Measurements from ENCODE around the gene GPC6. TPM values are rescaled to one million over a fixed set of nuclear protein-coding genes. Genes with fewer than 3 reads are reported as not detected.

The GPC6 gene
- total and polyA plus RNA-seq, 2 donors (not counting 1 experiment from before 2014, with no cell fraction given): not detected

DNA sequence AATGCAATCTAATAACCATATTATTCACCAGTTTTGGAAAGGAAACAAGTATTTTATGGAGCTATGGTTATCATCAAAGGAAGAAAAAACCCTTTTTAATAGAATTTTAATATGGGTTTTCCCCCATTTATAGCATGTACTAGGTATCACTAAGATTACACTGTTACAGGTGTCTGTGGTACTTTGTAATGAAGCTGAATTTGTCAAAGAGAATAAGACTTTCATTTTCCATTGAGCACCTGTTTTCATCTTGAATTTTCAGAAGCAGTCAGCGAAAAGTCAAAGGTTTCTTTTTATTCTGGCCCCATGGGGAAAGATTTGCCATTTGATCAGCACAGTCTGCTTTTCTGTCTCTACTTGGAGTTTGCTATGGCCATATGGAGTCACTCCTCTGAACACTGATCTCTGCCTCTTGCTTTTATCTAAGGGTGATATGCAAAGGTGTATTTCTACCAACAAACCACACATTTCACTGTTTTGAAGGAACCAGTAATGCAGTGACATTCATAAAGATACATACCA, 662.9 kb downstream of the GPC6 start:
- H4K20me1 ChIP-seq (ENCODE audit: control insufficient read depth, insufficient read depth, low read length, poor library complexity, severe bottlenecking): no peaks in the 10 kb centered on the region
- Mint-ChIP-seq H3K27ac (no peak overlapping the region), H3K4me1 (no peaks in the 10 kb centered on the region), H3K9me3 (ENCODE audit: insufficient read depth) (no peaks in the 10 kb centered on the region), H3K4me3 (no peak overlapping the region), H3K27me3 (no peaks in the 10 kb centered on the region)
- intact Hi-C loops (cut with micrococcal nuclease): no loop called here
- WGBS (ENCODE audit: insufficient coverage): 60% methylated on average over 1 of the region's 1 CpG
- no peaks in the 10 kb centered on the region for H3K9me3 ChIP-seq (ENCODE audit: control extremely low read depth in 1 of 3, control insufficient read depth in 2 of 3, insufficient read depth in 1 of 3, low read length in 2 of 3)
- CTCF ChIA-PET: no interaction called here
- DNase-seq (no peak), ATAC-seq (ENCODE audit: low read depth) (no peak)
- H3K4me3 ChIP-seq (ENCODE audit: control extremely low read depth in 1 of 5, extremely low read depth in 1 of 5, insufficient read depth in 1 of 5, low read depth in 2 of 5, low read length in 4 of 5): no peak overlapping the region
- H2AFZ ChIP-seq (ENCODE audit: insufficient read depth, low read depth, low read length, poor library complexity, severe bottlenecking): no peak overlapping the region
- POLR2A ChIA-PET: no interaction called here
- H3K27me3 ChIP-seq (replicated peaks in 1 of 4; ENCODE audit: control extremely low read depth in 1 of 4, control insufficient read depth in 3 of 4, insufficient read depth in 4 of 4, low read length in 3 of 4): no peaks in the 10 kb centered on the region
- H3K79me2 ChIP-seq (ENCODE audit: control insufficient read depth, insufficient read depth, low read length): no peaks in the 10 kb centered on the region
- H3K9ac ChIP-seq (ENCODE audit: low read length): no peak overlapping the region
- no peaks in the 10 kb centered on the region for H3K4me1 ChIP-seq (ENCODE audit: control insufficient read depth in 2 of 2, insufficient read depth in 2 of 2, low read length in 2 of 2)
- H3K36me3 ChIP-seq (replicated peaks in 1 of 2; ENCODE audit: control extremely low read depth in 1 of 2, control insufficient read depth in 1 of 2, extremely low read depth in 1 of 2, insufficient read depth in 2 of 2, low read length in 1 of 2): no peaks in the 10 kb centered on the region
- H3K4me2 ChIP-seq (replicated peaks; ENCODE audit: low read depth, low read length, poor library complexity, severe bottlenecking): no peak overlapping the region
- H3K27ac ChIP-seq (ENCODE audit: low read length in 2 of 2): no peak overlapping the region
- TF ChIP-seq, protein P1, sequence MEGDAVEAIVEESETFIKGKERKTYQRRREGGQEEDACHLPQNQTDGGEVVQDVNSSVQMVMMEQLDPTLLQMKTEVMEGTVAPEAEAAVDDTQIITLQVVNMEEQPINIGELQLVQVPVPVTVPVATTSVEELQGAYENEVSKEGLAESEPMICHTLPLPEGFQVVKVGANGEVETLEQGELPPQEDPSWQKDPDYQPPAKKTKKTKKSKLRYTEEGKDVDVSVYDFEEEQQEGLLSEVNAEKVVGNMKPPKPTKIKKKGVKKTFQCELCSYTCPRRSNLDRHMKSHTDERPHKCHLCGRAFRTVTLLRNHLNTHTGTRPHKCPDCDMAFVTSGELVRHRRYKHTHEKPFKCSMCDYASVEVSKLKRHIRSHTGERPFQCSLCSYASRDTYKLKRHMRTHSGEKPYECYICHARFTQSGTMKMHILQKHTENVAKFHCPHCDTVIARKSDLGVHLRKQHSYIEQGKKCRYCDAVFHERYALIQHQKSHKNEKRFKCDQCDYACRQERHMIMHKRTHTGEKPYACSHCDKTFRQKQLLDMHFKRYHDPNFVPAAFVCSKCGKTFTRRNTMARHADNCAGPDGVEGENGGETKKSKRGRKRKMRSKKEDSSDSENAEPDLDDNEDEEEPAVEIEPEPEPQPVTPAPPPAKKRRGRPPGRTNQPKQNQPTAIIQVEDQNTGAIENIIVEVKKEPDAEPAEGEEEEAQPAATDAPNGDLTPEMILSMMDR (IDR thresholded peaks at IDR 0.05): no peak
- no peak for TF ChIP-seq EZH2 (IDR thresholded peaks at IDR 0.05; ENCODE audit: borderline replicate concordance, insufficient read depth, low read depth, low read length, poor library complexity, severe bottlenecking)

DNA sequence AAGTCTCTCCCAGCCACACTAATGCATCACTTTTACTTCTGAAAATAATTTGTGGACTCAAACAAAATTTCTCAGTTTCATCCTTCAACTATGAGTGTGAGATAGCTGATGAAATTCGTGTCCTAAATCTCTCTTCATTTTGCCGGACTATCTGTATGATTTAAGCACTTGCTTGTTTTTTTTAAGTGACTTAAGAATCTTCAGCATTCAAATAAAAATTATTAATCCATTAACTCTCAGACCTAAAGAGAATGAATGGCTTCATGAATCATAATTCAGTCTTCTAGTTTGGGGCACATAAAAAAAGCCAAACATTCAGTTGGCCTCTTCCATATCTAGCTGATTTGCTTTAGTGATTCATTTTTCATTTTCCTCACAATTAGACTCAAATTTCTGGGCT, 673.4 kb downstream of the GPC6 start:
- H2AFZ ChIP-seq (ENCODE audit: insufficient read depth, low read depth, low read length, poor library complexity, severe bottlenecking): no peak overlapping the region
- H3K27me3 ChIP-seq (replicated peaks in 1 of 4; ENCODE audit: control extremely low read depth in 1 of 4, control insufficient read depth in 3 of 4, insufficient read depth in 4 of 4, low read length in 3 of 4): no peaks in the 10 kb centered on the region
- no peak overlapping the region for H3K27ac Mint-ChIP-seq
- no peak overlapping the region for H3K4me3 ChIP-seq (ENCODE audit: control extremely low read depth in 1 of 5, extremely low read depth in 1 of 5, insufficient read depth in 1 of 5, low read depth in 2 of 5, low read length in 4 of 5)
- ChIA-PET POLR2A (no interaction called here), CTCF (no interaction called here)
- H3K27me3 Mint-ChIP-seq: no peaks in the 10 kb centered on the region
- ATAC-seq (ENCODE audit: low read depth): no peak
- intact Hi-C loops (cut with micrococcal nuclease): no loop called here
- H3K4me1 ChIP-seq (ENCODE audit: control insufficient read depth in 2 of 2, insufficient read depth in 2 of 2, low read length in 2 of 2): no peaks in the 10 kb centered on the region
- no peaks in the 10 kb centered on the region for H3K4me1 Mint-ChIP-seq
- H3K36me3 ChIP-seq (replicated peaks in 1 of 2; ENCODE audit: control extremely low read depth in 1 of 2, control insufficient read depth in 1 of 2, extremely low read depth in 1 of 2, insufficient read depth in 2 of 2, low read length in 1 of 2): no peaks in the 10 kb centered on the region
- WGBS (ENCODE audit: insufficient coverage): no CpG with 5 or more reads among the region's 2 CpGs
- no peak overlapping the region for H3K9ac ChIP-seq (ENCODE audit: low read length)
- H3K79me2 ChIP-seq (ENCODE audit: control insufficient read depth, insufficient read depth, low read length): no peaks in the 10 kb centered on the region
- H3K9me3 ChIP-seq (ENCODE audit: control extremely low read depth in 1 of 3, control insufficient read depth in 2 of 3, insufficient read depth in 1 of 3, low read length in 2 of 3): no peaks in the 10 kb centered on the region
- no peak for TF ChIP-seq EZH2 (IDR thresholded peaks at IDR 0.05; ENCODE audit: borderline replicate concordance, insufficient read depth, low read depth, low read length, poor library complexity, severe bottlenecking)
- H3K4me2 ChIP-seq (replicated peaks; ENCODE audit: low read depth, low read length, poor library complexity, severe bottlenecking): no peak overlapping the region
- H3K9me3 Mint-ChIP-seq (ENCODE audit: insufficient read depth): no peaks in the 10 kb centered on the region
- DNase-seq: no peak
- no peak overlapping the region for H3K4me3 Mint-ChIP-seq
- no peaks in the 10 kb centered on the region for H4K20me1 ChIP-seq (ENCODE audit: control insufficient read depth, insufficient read depth, low read length, poor library complexity, severe bottlenecking)
- no peak overlapping the region for H3K27ac ChIP-seq (ENCODE audit: low read length in 2 of 2)

Measured in B cell (primary cell).